Adrenal gland (tissue), 5 donors: ENCODE results near the gene EFCAB8.

ENCODE experiments used
- CTCF ChIP-seq, 6 experiments: fragments of 450-650 bp in 4 of 6; fragments of 200-600 bp in 2 of 6; sonication (generic) in 1 of 6; IDR thresholded peaks; 1 replicate in 5 of 6; 2 replicates in 1 of 6; pipeline versions ENCODE4 v1.5.1 to v1.8.0; 2016 to 2021; ENCODE audit warnings: antibody characterized with exemption in 6 of 6, mild to moderate bottlenecking in 2 of 6, moderate library complexity in 1 of 6
- POLR2A ChIP-seq, 2 donors: fragments of 450-650 bp; IDR thresholded peaks; one replicate each; pipeline ENCODE4 v1.6.1; 2017; ENCODE audit warnings: antibody characterized with exemption in 2 of 2, mild to moderate bottlenecking in 2 of 2, moderate library complexity in 1 of 2
- donor health status: DM: no; HTN: no; CAD: no.

- TF ChIP-seq CTCF (IDR thresholded peaks at IDR 0.05) (no peak), POLR2A (IDR thresholded peaks at IDR 0.05) (no peak)
Measured at GRCh38 chr20:33008336-33009213, 149.9 kb downstream of the EFCAB8 start.
